K562 (cell line): ENCODE measurements around the gene TAF1A. TPM values are rescaled to one million over a fixed set of nuclear protein-coding genes. Genes with fewer than 3 reads are reported as not detected.

Source experiments
- ATAC-seq: fragments of 200-7000 bp; cut with Tn5 transposase; 3 replicates; pipeline ENCODE4 v1.9.1; 2020; ENCODE audit warnings: moderate library complexity
- BruUV-seq: library from RNA; stranded (reverse); fragments of 400-500 nt; replicated peaks from 2 replicates; lab custom pipeline; 2021; lab: Mats Ljungman, UMichigan
- CTCF ChIA-PET: fragments of 300-600 bp; formaldehyde crosslinking; extraction: SDS; loops from one replicate; lab custom pipeline; 2021; ENCODE audit warnings: low intra/inter-chr PET ratio; lab: Yijun Ruan, JAX
- POLR2A ChIA-PET: fragments of 300-600, 350-650 bp; sonication (Branson Sonifier 250); formaldehyde crosslinking; extraction: SDS; loops from one replicate; lab custom pipeline; 2021; ENCODE audit warnings: antibody characterized with exemption, inconsistent platforms; lab: Yijun Ruan, JAX
- DNase-seq, 4 experiments: peaks; one replicate each; pipeline versions ENCODE4 v3.0.0 to v3.0.0-alpha.2; 2011 to 2018; ENCODE audit warnings: low spot score in 3 of 4, mixed read lengths in 3 of 4; ENCODE audit errors: extremely low read depth in 1 of 4
- FAIRE-seq: peaks from 2 replicates; lab custom pipeline; 2011; peaks lifted over from hg19 to GRCh38; lab: Jason Lieb, UNC
- H2AFZ ChIP-seq: 2 replicates; pipeline ENCODE4 v1.6.0; 2011; ENCODE audit warnings: low read depth, low read length, control low read depth, inconsistent platforms
- H3K27ac ChIP-seq: fragments of 200-600 bp; 3 replicates; pipeline ENCODE4 v1.8.0; 2011; ENCODE audit warnings: low read depth, mild to moderate bottlenecking, control low read depth, inconsistent platforms, low read length, moderate library complexity, mixed read lengths; ENCODE audit errors: extremely low read depth
- H3K27me3 ChIP-seq, 2 experiments: fragments of 300-600 bp in 1 of 2; 2 replicates in 1 of 2; 3 replicates in 1 of 2; pipeline versions ENCODE4 v1.6.0 to v1.8.0; 2011; ENCODE audit warnings: inconsistent platforms in 2 of 2, low read length in 2 of 2, mild to moderate bottlenecking in 1 of 2, mixed read lengths in 1 of 2, moderate library complexity in 1 of 2; ENCODE audit not compliant: control insufficient read depth in 2 of 2, insufficient read depth in 2 of 2
- H3K36me3 ChIP-seq: fragments of 300-600 bp; 3 replicates; pipeline ENCODE4 v1.8.0; 2011; ENCODE audit warnings: mild to moderate bottlenecking, low read length, inconsistent platforms; ENCODE audit not compliant: control insufficient read depth, insufficient read depth
- H3K4me1 ChIP-seq, 2 experiments: fragments of 200-600 bp in 1 of 2; replicated peaks in 1 of 2; 2 replicates in 1 of 2; 3 replicates in 1 of 2; pipeline versions ENCODE4 v1.5.1 to v1.8.0; 2011; ENCODE audit warnings: inconsistent platforms in 2 of 2, low read length in 2 of 2, mild to moderate bottlenecking in 1 of 2, mixed read lengths in 1 of 2, moderate library complexity in 1 of 2; ENCODE audit not compliant: control insufficient read depth in 2 of 2, insufficient read depth in 2 of 2
- H3K4me2 ChIP-seq: 2 replicates; pipeline ENCODE4 v1.6.1; 2011; ENCODE audit warnings: low read length, control low read depth, inconsistent platforms, mixed read lengths; ENCODE audit not compliant: insufficient read depth
- H3K4me3 ChIP-seq: fragments of 200-600 bp; sonication (generic), shearing (Covaris generic); 2 replicates; pipeline ENCODE4 v1.5.1; 2016; ENCODE audit warnings: control low read depth, inconsistent platforms
- H3K79me2 ChIP-seq: fragments of 200-600 bp; 3 replicates; pipeline ENCODE4 v1.8.0; 2011; ENCODE audit warnings: low read length, inconsistent platforms; ENCODE audit not compliant: control insufficient read depth, insufficient read depth
- H3K9ac ChIP-seq, 2 experiments: 2 replicates each; pipeline versions ENCODE4 v1.6.0 to v1.6.1; 2011; ENCODE audit warnings: low read depth in 2 of 2, low read length in 2 of 2, control low read depth in 1 of 2, inconsistent platforms in 1 of 2, mild to moderate bottlenecking in 1 of 2, mixed read lengths in 1 of 2; ENCODE audit not compliant: insufficient read depth in 1 of 2
- H3K9me1 ChIP-seq: one replicate; pipeline ENCODE4 v1.6.0; 2011; ENCODE audit warnings: inconsistent platforms, mild to moderate bottlenecking, low read length, moderate library complexity; ENCODE audit not compliant: control insufficient read depth, insufficient read depth
- H3K9me3 ChIP-seq: replicated peaks from 2 replicates; pipeline ENCODE4 v1.5.1; 2011; ENCODE audit warnings: low read depth, low read length, inconsistent platforms; ENCODE audit not compliant: control insufficient read depth, insufficient read depth
- H4K20me1 ChIP-seq: replicated peaks from 2 replicates; pipeline ENCODE4 v1.6.1; 2011; ENCODE audit warnings: low read length, inconsistent platforms, mixed read lengths; ENCODE audit not compliant: control insufficient read depth, insufficient read depth
- BCL6 ChIP-seq: fragments of 250-450 bp; sonication (Bioruptor Pico); IDR thresholded peaks from 2 replicates; pipeline ENCODE4 v1.4.0; 2020
- DIDO1 ChIP-seq: fragments of 450-650 bp; IDR thresholded peaks from 2 replicates; pipeline ENCODE4 v1.6.1; 2016; ENCODE audit warnings: low read depth, missing biosample characterization, missing genetic modification characterization
- L3MBTL2 ChIP-seq: fragments of 450-650 bp; IDR thresholded peaks from 2 replicates; pipeline ENCODE4 v1.6.1; 2016; ENCODE audit warnings: mild to moderate bottlenecking, moderate library complexity
- MTF1 ChIP-seq: fragments of 250-450 bp; sonication (Bioruptor Pico); IDR thresholded peaks from 2 replicates; pipeline ENCODE4 v1.9.0; 2021; ENCODE audit warnings: moderate library complexity, mild to moderate bottlenecking, inconsistent platforms, borderline replicate concordance
- NR2C1 ChIP-seq, 2 experiments: fragments of 450-650 bp; IDR thresholded peaks; 2 replicates each; pipeline ENCODE4 v1.6.1; 2017; ENCODE audit warnings: mild to moderate bottlenecking in 2 of 2, antibody characterized with exemption in 1 of 2, inconsistent platforms in 1 of 2, missing compliant biosample characterization in 1 of 2, missing genetic modification characterization in 1 of 2
- POLR2AphosphoS5 ChIP-seq: IDR thresholded peaks from 2 replicates; pipeline ENCODE4 v1.6.1; 2011; ENCODE audit warnings: mild to moderate bottlenecking, low read depth, low read length, moderate library complexity; ENCODE audit not compliant: control insufficient read depth, insufficient read depth
- POLR3G ChIP-seq: IDR thresholded peaks from 2 replicates; pipeline ENCODE4 v1.6.1; 2011; ENCODE audit not compliant: insufficient read length, insufficient replicate concordance; ENCODE audit errors: extremely low read depth
- SAP30 ChIP-seq: fragments of 200-600 bp; sonication (generic); IDR thresholded peaks from 2 replicates; pipeline ENCODE4 v1.6.1; 2012; ENCODE audit warnings: borderline replicate concordance, low read depth, mild to moderate bottlenecking, moderate library complexity, low read length, control low read depth, inconsistent platforms; ENCODE audit not compliant: insufficient read depth, poor library complexity, severe bottlenecking
- SMAD3 ChIP-seq: fragments of 450-650 bp; formaldehyde crosslinking; conservative IDR thresholded peaks from 2 replicates; pipeline ENCODE4 v1.4.0; 2020; ENCODE audit warnings: mild to moderate bottlenecking
- WHSC1 ChIP-seq: IDR thresholded peaks from one replicate; pipeline ENCODE4 v1.6.1; 2012; ENCODE audit warnings: low read length, control low read depth, inconsistent platforms
- ZBTB1 ChIP-seq: sonication (generic); formaldehyde crosslinking; IDR thresholded peaks from 2 replicates; pipeline ENCODE4 v1.8.1; 2023; ENCODE audit warnings: missing genetic modification reagents, low read depth, mild to moderate bottlenecking, borderline replicate concordance
- ZNF23 ChIP-seq: fragments of 250-450 bp; sonication (Bioruptor Pico); IDR thresholded peaks from 2 replicates; pipeline ENCODE4 v1.4.0; 2020; ENCODE audit warnings: mild to moderate bottlenecking
- ZNF3 ChIP-seq: fragments of 250-450 bp; sonication (Bioruptor Pico); IDR thresholded peaks from 2 replicates; pipeline ENCODE4 v1.5.0; 2021; ENCODE audit warnings: mild to moderate bottlenecking, moderate library complexity
- ZNF311 ChIP-seq: fragments of 250-450 bp; sonication (Bioruptor Pico); IDR thresholded peaks from 2 replicates; pipeline ENCODE4 v1.4.0; 2020; ENCODE audit warnings: mild to moderate bottlenecking, moderate library complexity
- ZNF41 ChIP-seq: fragments of 250-450 bp; sonication (Bioruptor Pico); conservative IDR thresholded peaks from 2 replicates; pipeline ENCODE4 v1.4.0; 2020; ENCODE audit warnings: mild to moderate bottlenecking
- ZNF589 ChIP-seq: fragments of 200-800 bp; sonication (Bioruptor generic); IDR thresholded peaks from 2 replicates; pipeline ENCODE4 v1.6.1; 2016; ENCODE audit warnings: low read depth, missing genetic modification characterization, missing compliant biosample characterization
- WGBS: fragments of 100-300 bp; shearing (Covaris generic); methylation state at CpG from one replicate; pipeline ENCODE4 v1.1.6; 2016; ENCODE audit warnings: low coverage, mixed read lengths; ENCODE audit not compliant: insufficient coverage; ENCODE audit errors: missing lambda C conversion rate; 5-methylcytosine and 5-hydroxymethylcytosine counted together
- in situ Hi-C: fragments of 300-500 bp; cut with MboI; formaldehyde crosslinking; loops from 4 replicates; pipeline ENCODE4 v1.15.0; 2018; ENCODE audit warnings: inconsistent platforms, mixed read lengths
- intact Hi-C: fragments of 100-400 bp; cut with micrococcal nuclease; formaldehyde crosslinking; loops from 2 replicates; pipeline ENCODE4 v1.14.2; 2022
- polyA plus RNA-seq, 8 experiments: library from polyadenylated mRNA; depleted of rRNA in 4 of 8; stranded (reverse) in 5 of 8; unstranded in 3 of 8; fragments of >200 nt; fragmentation: Nextera tagmentation in 2 of 8; fragmentation: Illumina TruSeq in 1 of 8; extraction: Ambion mirVana in 2 of 8; extraction: Trizol in 1 of 8; gene quantifications; 2 replicates each; pipeline versions ENCODE4 v1.2.1 to v1.2.3, GENCODE V29; 2011 to 2014; ENCODE audit warnings: inconsistent platforms in 1 of 8, missing spikeins in 1 of 8
- total RNA-seq, 7 experiments: library from RNA; depleted of rRNA in 6 of 7; stranded (reverse); fragments of >200 nt in 6 of 7; fragmentation: Illumina TruSeq in 2 of 7; extraction: Trizol in 2 of 7; gene quantifications; 2 replicates each; pipeline versions ENCODE4 v1.2.1 to v1.2.3, GENCODE V29; 2011 to 2021; ENCODE audit warnings: low replicate concordance in 1 of 7
- TF ChIP-seq, protein P1 (sequence below): sonication (generic); formaldehyde crosslinking; IDR thresholded peaks from 2 replicates; pipeline ENCODE4 v1.8.1; 2023; ENCODE audit warnings: mild to moderate bottlenecking, missing genetic modification reagents, moderate library complexity
- TF ChIP-seq, protein P2 (sequence below): fragments of 250-450 bp; sonication (Bioruptor Pico); IDR thresholded peaks from 2 replicates; pipeline ENCODE4 v1.4.0; 2020; ENCODE audit warnings: mild to moderate bottlenecking
- TF ChIP-seq, protein P3 (sequence below): sonication (generic); formaldehyde crosslinking; IDR thresholded peaks from 2 replicates; pipeline ENCODE4 v1.8.0; 2022; ENCODE audit warnings: mild to moderate bottlenecking, missing genetic modification reagents

The TAF1A gene
- total and polyA plus RNA-seq, 9 of the 15 experiments (the other 6 are each of a cell fraction or from before 2014, with no cell fraction given): 17.8 to 36.8 (median 25.3) TPM

DNA sequence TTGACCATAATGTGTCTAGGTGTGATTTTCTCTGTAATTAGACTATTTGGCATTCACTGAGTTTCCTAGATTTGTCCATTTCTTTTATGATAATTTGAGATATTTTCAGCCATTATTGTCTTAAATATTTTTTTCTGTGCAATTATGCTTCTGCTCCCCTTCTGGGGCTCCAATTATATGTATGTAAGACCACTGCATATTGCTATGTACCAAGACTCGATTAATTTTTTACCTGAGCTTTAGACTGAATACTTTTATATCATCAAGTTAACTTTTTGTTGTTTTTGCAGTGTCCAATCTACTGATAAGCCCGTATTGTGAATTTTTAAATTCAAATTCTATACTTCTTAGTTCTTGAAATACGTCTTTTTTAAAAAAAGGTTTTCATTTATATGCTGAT, 5.1 kb upstream of the TAF1A start:
- Histone ChIP-seq H3K9me1 (no peaks in the 10 kb centered on the region), H3K9ac (no peak overlapping the region), H3K9me3 (no peaks in the 10 kb centered on the region), H3K4me1 (no peaks in the 10 kb centered on the region; a peak in 2 of 5 replicates), H3K27ac (no peak overlapping the region), H3K27me3 (peaks cover 0 to 3% of the 10 kb centered on the region in 2 experiments; a peak in 2 of 5 replicates), H3K4me2 (no peak overlapping the region), H4K20me1 (no peaks in the 10 kb centered on the region), H3K36me3 (no peaks in the 10 kb centered on the region), H2AFZ (no peak overlapping the region), H3K4me3 (no peak overlapping the region), H3K79me2 (no peaks in the 10 kb centered on the region)
- CTCF ChIA-PET: no interaction called here
- TF ChIP-seq, protein P1, sequence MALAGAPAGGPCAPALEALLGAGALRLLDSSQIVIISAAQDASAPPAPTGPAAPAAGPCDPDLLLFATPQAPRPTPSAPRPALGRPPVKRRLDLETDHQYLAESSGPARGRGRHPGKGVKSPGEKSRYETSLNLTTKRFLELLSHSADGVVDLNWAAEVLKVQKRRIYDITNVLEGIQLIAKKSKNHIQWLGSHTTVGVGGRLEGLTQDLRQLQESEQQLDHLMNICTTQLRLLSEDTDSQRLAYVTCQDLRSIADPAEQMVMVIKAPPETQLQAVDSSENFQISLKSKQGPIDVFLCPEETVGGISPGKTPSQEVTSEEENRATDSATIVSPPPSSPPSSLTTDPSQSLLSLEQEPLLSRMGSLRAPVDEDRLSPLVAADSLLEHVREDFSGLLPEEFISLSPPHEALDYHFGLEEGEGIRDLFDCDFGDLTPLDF (CRISPR knock-in tag): no peak
- TF ChIP-seq SMAD3 (CRISPR knock-in tag) (no peak), BCL6 (no peak), ZNF3 (CRISPR knock-in tag) (no peak), ZNF311 (CRISPR knock-in tag) (no peak), NR2C1 (IDR thresholded peaks at IDR 0.05) (no peak), NR2C1 (tag; IDR thresholded peaks at IDR 0.05) (no peak), WHSC1 (no peak), ZNF41 (CRISPR knock-in tag) (no peak), L3MBTL2 (no peak), ZNF589 (CRISPR knock-in tag) (no peak), SAP30 (no peak), POLR3G (no peak), POLR2AphosphoS5 (no peak), MTF1 (no peak), DIDO1 (tag) (no peak), ZNF23 (CRISPR knock-in tag) (no peak), ZBTB1 (CRISPR knock-in tag) (no peak)
- TF ChIP-seq, protein P2, sequence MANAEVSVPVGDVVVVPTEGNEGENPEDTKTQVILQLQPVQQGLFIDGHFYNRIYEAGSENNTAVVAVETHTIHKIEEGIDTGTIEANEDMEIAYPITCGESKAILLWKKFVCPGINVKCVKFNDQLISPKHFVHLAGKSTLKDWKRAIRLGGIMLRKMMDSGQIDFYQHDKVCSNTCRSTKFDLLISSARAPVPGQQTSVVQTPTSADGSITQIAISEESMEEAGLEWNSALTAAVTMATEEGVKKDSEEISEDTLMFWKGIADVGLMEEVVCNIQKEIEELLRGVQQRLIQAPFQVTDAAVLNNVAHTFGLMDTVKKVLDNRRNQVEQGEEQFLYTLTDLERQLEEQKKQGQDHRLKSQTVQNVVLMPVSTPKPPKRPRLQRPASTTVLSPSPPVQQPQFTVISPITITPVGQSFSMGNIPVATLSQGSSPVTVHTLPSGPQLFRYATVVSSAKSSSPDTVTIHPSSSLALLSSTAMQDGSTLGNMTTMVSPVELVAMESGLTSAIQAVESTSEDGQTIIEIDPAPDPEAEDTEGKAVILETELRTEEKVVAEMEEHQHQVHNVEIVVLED (CRISPR knock-in tag): no peak
- TF ChIP-seq, protein P3, sequence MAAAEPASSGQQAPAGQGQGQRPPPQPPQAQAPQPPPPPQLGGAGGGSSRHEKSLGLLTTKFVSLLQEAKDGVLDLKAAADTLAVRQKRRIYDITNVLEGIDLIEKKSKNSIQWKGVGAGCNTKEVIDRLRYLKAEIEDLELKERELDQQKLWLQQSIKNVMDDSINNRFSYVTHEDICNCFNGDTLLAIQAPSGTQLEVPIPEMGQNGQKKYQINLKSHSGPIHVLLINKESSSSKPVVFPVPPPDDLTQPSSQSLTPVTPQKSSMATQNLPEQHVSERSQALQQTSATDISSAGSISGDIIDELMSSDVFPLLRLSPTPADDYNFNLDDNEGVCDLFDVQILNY (CRISPR knock-in tag): no peak
- POLR2A ChIA-PET: no interaction called here
- DNase-seq (no peak), FAIRE-seq (no peak), ATAC-seq (no peak)
- intact Hi-C loops (no loop called here), in situ Hi-C loops (no loop called here)
- BruUV-seq: no TSS peak
- 36% methylated on average over 3 of the region's 3 CpGs for WGBS
